Measurements from ENCODE around the gene PLA2G4E. TPM values are rescaled to one million over a fixed set of nuclear protein-coding genes. Genes with fewer than 3 reads are reported as not detected.
A peak's percentile ranks its signal among the peaks of the same experiment; 100 is the strongest.

Gene PLA2G4E
- total RNA-seq, 1 experiment from 2014 or later: not detected

GRCh38 chr15:42011074-42011473 lies 9.8 kb downstream of the PLA2G4E start:
- H3K4me2 ChIP-seq (ENCODE audit: low read length): peak overlapping the region; percentile 49
- H3K36me3 ChIP-seq (ENCODE audit: control insufficient read depth in 1 of 2, insufficient read depth in 2 of 2, low read length in 2 of 2): no peaks in the 10 kb centered on the region
- intact Hi-C loops (cut with micrococcal nuclease): no loop called here
- H3K27ac ChIP-seq (ENCODE audit: low read depth, low read length): no peak overlapping the region
- H2AFZ ChIP-seq (ENCODE audit: low read depth, low read length, poor library complexity, severe bottlenecking): no peak overlapping the region
- TF ChIP-seq ELF1 (IDR thresholded peaks at IDR 0.05; ENCODE audit: borderline replicate concordance, low read depth) (no peak), FOSL1 (IDR thresholded peaks at IDR 0.05; ENCODE audit: low read depth) (no peak)
- no peaks in the 10 kb centered on the region for H4K20me1 ChIP-seq (ENCODE audit: insufficient read depth)
- no peaks in the 10 kb centered on the region for H3K9me3 ChIP-seq (ENCODE audit: control insufficient read depth in 1 of 2, insufficient read depth in 1 of 2, low read depth in 1 of 2, low read length in 2 of 2)
- POLR2A ChIA-PET: no interaction called here
- no peaks in the 10 kb centered on the region for H3K79me2 ChIP-seq (ENCODE audit: insufficient read depth, low read length)
- no peaks in the 10 kb centered on the region for H3K27me3 ChIP-seq (ENCODE audit: insufficient read depth, low read length)
- no peak overlapping the region for H3K9ac ChIP-seq (ENCODE audit: low read length)
- DNase-seq (ENCODE audit: low read depth, low spot score): no peak
- ATAC-seq: no peak
- H3K4me3 ChIP-seq (replicated peaks in 1 of 2; ENCODE audit: low read depth in 1 of 2, low read length in 2 of 2): no peak overlapping the region
- peaks cover 6 to 15% of the 10 kb centered on the region in 2 experiments for H3K4me1 ChIP-seq (ENCODE audit: control insufficient read depth in 1 of 2, insufficient read depth in 2 of 2, low read length in 2 of 2)
- CTCF ChIA-PET: no interaction called here
- RAD21 ChIA-PET (ENCODE audit: low non-redundant PET in 1 of 2, low total read pairs in 2 of 2, uncharacterized antibody in 2 of 2, unreplicated experiment in 2 of 2): no interaction called here
- no peaks in the 10 kb centered on the region for H3K9me2 ChIP-seq (ENCODE audit: insufficient read depth)
- BruUV-seq (replicated peaks): no TSS peak

DNA sequence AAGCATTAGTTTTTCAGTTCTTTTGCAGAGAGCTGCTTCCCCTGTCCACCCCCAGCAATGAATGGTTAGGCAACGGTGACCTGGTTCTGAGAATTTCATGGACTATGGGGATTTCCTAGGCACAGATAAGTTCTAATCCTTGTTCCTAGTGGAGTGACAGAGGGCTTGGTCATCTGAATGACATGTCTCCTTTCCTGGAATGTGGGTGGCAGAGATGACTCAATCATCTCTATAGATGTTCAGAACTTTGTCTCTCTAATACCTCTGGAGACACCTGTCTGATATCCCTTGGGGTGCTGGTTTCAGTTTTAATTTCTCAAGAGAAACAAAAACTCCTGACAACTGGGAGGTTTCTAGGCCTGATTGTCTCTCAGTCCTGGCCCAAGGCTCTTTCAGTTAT lies 10.4 kb downstream of the PLA2G4E start:
- H2AFZ ChIP-seq (ENCODE audit: low read depth, low read length, poor library complexity, severe bottlenecking): no peak overlapping the region
- no peaks in the 10 kb centered on the region for H3K9me3 ChIP-seq (ENCODE audit: control insufficient read depth in 1 of 2, insufficient read depth in 1 of 2, low read depth in 1 of 2, low read length in 2 of 2)
- peak overlapping the region; percentile 49 for H3K4me2 ChIP-seq (ENCODE audit: low read length)
- H4K20me1 ChIP-seq (ENCODE audit: insufficient read depth): no peaks in the 10 kb centered on the region
- peaks cover 6 to 15% of the 10 kb centered on the region in 2 experiments for H3K4me1 ChIP-seq (ENCODE audit: control insufficient read depth in 1 of 2, insufficient read depth in 2 of 2, low read length in 2 of 2)
- no peak overlapping the region for H3K9ac ChIP-seq (ENCODE audit: low read length)
- no peaks in the 10 kb centered on the region for H3K27me3 ChIP-seq (ENCODE audit: insufficient read depth, low read length)
- DNase-seq (ENCODE audit: low read depth, low spot score) (peak; percentile 13), ATAC-seq (peak; percentile 78)
- no peaks in the 10 kb centered on the region for H3K36me3 ChIP-seq (ENCODE audit: control insufficient read depth in 1 of 2, insufficient read depth in 2 of 2, low read length in 2 of 2)
- no peaks in the 10 kb centered on the region for H3K79me2 ChIP-seq (ENCODE audit: insufficient read depth, low read length)
- CTCF ChIA-PET: no interaction called here
- POLR2A ChIA-PET: no interaction called here
- no TSS peak for BruUV-seq (replicated peaks)
- H3K27ac ChIP-seq (ENCODE audit: low read depth, low read length): no peak overlapping the region
- RAD21 ChIA-PET (ENCODE audit: low non-redundant PET in 1 of 2, low total read pairs in 2 of 2, uncharacterized antibody in 2 of 2, unreplicated experiment in 2 of 2): no interaction called here
- TF ChIP-seq EGR1 (IDR thresholded peaks at IDR 0.05; ENCODE audit: low read depth) (peak; percentile 38; the same call in 1 of the 2 replicates), CBX3 (IDR thresholded peaks at IDR 0.05; ENCODE audit: low read depth) (no peak), FOSL1 (IDR thresholded peaks at IDR 0.05; ENCODE audit: low read depth) (peak; percentile 64), POLR2A (IDR thresholded peaks at IDR 0.05; ENCODE audit: borderline replicate concordance, extremely low read depth, insufficient read depth, insufficient read length) (no peak), JUND (IDR thresholded peaks at IDR 0.05) (peak; percentile 51), EZH2phosphoT487 (IDR thresholded peaks at IDR 0.05; ENCODE audit: borderline replicate concordance) (no peak), SP1 (IDR thresholded peaks at IDR 0.05; ENCODE audit: low read depth) (peak; percentile 31; the same call in 1 of the 2 replicates)
- no peak overlapping the region for H3K4me3 ChIP-seq (replicated peaks in 1 of 2; ENCODE audit: low read depth in 1 of 2, low read length in 2 of 2)
- intact Hi-C loops (cut with micrococcal nuclease): no loop called here
- H3K9me2 ChIP-seq (ENCODE audit: insufficient read depth): no peaks in the 10 kb centered on the region

Data from HCT116 (cell line).